ENCODE data around the gene SAMD11. TPM values are rescaled to one million over a fixed set of nuclear protein-coding genes. Genes with fewer than 3 reads are reported as not detected.
A peak's percentile ranks its signal among the peaks of the same experiment; 100 is the strongest.

Gene SAMD11
- total and polyA plus RNA-seq, 10 donors = 7.5 to 37.0 (median 18.9) TPM

- TF ChIP-seq CTCF (IDR thresholded peaks at IDR 0.05 in 8 of 11, conservative IDR thresholded peaks at IDR 0.05 in 3 of 11) (no peak), POLR2AphosphoS5 (IDR thresholded peaks at IDR 0.05) (peak in 1 of 3 donors; percentile 6), POLR2A (IDR thresholded peaks at IDR 0.05) (no peak)
- 20 to 30% (median 23%) methylated on average over 14 to 20 of the region's 20 CpGs for WGBS, 5 donors
- Histone ChIP-seq H3K27me3 (replicated peaks in 1 of 7) (peaks cover 0 to 83% (median 31%) of the 10 kb centered on the region in 7 donors), H3K4me1 (peaks cover 14 to 66% (median 30%) of the 10 kb centered on the region in 6 donors), H3K27ac (peak overlapping the region in 2 of 8 donors; percentile 0 to 77), H3K36me3 (no peaks in the 10 kb centered on the region), H3K4me3 (peak overlapping the region in 1 of 8 donors; percentile 19), H3K9me3 (no peaks in the 10 kb centered on the region)
- intact Hi-C loops (cut with DNase I; ENCODE audit: low total_unique reads) = no loop called here
- DNase-seq = peak; percentile 82
Observed at GRCh38 chr1:906600-907420, 16.9 kb upstream of the SAMD11 start.

DNA sequence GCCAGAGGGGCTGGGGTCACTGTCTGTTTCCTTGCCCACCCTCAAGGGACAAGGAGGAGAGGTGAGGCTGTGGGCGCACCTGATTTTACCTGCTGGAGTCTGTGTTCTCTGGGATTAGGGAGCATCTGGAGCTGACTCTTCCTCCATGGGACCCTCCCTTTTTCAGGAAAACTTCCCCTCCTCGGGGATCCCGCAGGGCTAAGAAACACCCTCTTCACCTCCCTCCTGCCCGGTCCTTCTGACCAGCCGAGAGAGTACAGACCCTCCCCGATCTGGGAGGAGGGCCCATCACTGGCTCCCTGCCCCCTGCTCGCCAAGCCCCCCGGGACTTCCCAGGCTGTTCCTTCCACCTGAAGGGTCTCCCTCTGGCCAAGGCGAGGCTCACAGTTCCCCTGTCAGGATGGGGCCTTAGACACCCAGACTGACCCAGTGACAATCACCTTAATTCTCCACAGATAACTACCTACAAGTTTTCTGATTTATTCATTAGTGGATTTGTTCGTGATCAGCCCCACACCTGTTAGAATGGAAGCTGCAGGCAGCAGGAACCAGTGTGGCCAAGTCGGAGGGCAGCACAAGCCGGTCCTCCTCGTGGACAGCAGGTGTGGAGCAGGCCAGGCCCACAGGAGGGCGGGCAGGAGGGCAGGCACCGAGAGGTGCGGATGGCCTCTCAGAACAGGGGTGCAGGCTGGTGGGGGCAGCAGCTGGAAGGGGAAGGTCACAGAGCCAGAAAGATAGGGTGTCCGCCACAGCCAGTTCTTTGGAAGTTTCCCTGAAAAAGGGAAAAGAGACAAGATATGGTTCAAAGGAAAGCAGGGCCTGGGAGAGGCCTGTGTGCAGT, 15.9 kb upstream of the SAMD11 start:
- Histone ChIP-seq H3K9me3 (no peaks in the 10 kb centered on the region), H3K4me1 (peaks cover 14 to 76% (median 37%) of the 10 kb centered on the region in 6 donors), H3K4me3 (no peak overlapping the region), H3K27ac (no peak overlapping the region), H3K36me3 (no peaks in the 10 kb centered on the region), H3K27me3 (replicated peaks in 1 of 7) (peaks cover 0 to 83% (median 31%) of the 10 kb centered on the region in 7 donors)
- peak; percentile 71 for DNase-seq
- WGBS, 5 donors = 84 to 91% (median 86%) methylated on average over 12 to 17 of the region's 17 CpGs
- intact Hi-C loops (cut with DNase I; ENCODE audit: low total_unique reads) = no loop called here
- TF ChIP-seq CTCF (IDR thresholded peaks at IDR 0.05 in 8 of 11, conservative IDR thresholded peaks at IDR 0.05 in 3 of 11) (no peak), POLR2AphosphoS5 (IDR thresholded peaks at IDR 0.05) (no peak), POLR2A (IDR thresholded peaks at IDR 0.05) (no peak)

DNA sequence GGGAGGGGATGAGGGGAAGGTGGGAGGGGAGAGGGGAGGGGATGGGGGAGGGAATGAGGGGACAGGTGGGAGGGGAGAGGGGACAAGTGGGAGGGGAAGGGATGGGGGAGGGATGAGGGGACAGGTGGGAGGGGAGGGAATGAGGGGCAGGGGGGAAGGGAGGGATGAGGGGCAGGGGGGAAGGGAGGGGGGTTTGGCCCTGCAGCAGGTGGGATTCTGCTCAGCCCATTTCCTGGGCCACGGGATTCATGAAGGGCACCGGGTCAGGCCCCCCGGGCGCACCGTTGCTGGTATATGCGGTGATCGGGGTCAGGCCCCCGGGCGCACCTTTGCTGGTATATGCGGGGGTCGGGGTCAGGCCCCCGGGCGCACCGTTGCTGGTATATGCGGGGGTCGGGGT, 15.1 kb upstream of the SAMD11 start:
- 78 to 89% (median 84%) methylated on average over 8 to 16 of the region's 16 CpGs for WGBS, 5 donors
- Histone ChIP-seq H3K4me1 (peaks cover 13 to 75% (median 39%) of the 10 kb centered on the region in 6 donors), H3K27ac (no peak overlapping the region), H3K4me3 (no peak overlapping the region), H3K36me3 (no peaks in the 10 kb centered on the region), H3K27me3 (replicated peaks in 1 of 7) (peaks cover 0 to 84% (median 31%) of the 10 kb centered on the region in 7 donors), H3K9me3 (no peaks in the 10 kb centered on the region)
- no peak for DNase-seq
- intact Hi-C loops (cut with DNase I; ENCODE audit: low total_unique reads) = no loop called here
- TF ChIP-seq POLR2A (IDR thresholded peaks at IDR 0.05) (no peak), POLR2AphosphoS5 (IDR thresholded peaks at IDR 0.05) (no peak), CTCF (IDR thresholded peaks at IDR 0.05 in 8 of 11, conservative IDR thresholded peaks at IDR 0.05 in 3 of 11) (no peak)

All from spleen (tissue), 11 donors.